DOHH2 (cell line): Measurements from ENCODE around the gene C19orf47.

Experiments
- EZH2phosphoT487 ChIP-seq: fragments of 200-600 bp; sonication (generic); IDR thresholded peaks from 2 replicates; pipeline ENCODE4 v1.6.1; 2017; ENCODE audit warnings: borderline replicate concordance, mild to moderate bottlenecking, antibody characterized with exemption, low read length, moderate library complexity, mixed read lengths
- TF ChIP-seq, protein P1 (sequence below): fragments of 200-600 bp; sonication (generic); IDR thresholded peaks from one replicate; pipeline ENCODE4 v1.5.1; 2014; ENCODE audit warnings: antibody characterized with exemption, mild to moderate bottlenecking, low read depth, low read length; ENCODE audit not compliant: poor library complexity, severe bottlenecking

DNA sequence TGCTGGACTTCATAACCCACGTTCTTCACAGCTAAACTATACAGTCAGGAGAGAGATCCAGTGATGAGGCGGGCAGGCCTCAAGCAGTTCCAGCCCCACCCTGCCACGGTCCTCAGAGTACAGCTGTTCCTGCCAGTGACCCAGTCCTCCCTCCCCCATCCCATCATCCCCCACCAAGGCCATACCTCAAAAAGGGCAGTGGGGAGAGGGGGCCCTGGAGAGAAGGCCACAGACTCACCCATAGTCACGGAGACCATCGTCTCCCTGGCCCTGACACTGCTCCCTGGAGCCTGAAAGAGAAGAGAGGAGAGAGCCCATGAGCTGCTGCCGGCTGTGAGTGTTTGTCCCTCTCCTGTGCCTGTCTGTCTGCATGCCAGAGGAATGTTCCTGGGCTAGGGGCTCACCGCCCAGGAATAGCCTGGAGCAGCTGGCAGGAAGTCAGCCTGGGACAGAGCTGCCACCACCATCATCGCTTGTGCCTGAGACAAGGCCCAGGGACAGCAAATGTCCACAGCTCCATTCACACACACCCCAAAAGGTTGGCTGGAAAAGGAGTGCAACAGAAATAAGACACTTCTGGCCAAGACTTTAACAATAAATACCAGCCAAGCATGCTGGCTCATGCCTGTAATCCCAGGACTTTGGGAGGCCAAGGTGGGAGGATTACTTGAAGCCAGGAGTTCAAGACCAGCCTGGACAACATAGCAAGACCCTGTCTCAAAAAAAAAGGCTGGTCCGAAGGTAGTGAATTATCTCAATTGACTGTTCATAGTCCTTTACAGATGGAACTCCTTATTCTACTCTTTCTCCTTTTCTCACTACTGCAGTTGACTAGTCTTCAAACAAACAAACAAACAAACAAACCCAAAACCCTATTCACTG, 6.4 kb downstream of the C19orf47 start:
- no peak for TF ChIP-seq EZH2phosphoT487
- TF ChIP-seq, protein P1, sequence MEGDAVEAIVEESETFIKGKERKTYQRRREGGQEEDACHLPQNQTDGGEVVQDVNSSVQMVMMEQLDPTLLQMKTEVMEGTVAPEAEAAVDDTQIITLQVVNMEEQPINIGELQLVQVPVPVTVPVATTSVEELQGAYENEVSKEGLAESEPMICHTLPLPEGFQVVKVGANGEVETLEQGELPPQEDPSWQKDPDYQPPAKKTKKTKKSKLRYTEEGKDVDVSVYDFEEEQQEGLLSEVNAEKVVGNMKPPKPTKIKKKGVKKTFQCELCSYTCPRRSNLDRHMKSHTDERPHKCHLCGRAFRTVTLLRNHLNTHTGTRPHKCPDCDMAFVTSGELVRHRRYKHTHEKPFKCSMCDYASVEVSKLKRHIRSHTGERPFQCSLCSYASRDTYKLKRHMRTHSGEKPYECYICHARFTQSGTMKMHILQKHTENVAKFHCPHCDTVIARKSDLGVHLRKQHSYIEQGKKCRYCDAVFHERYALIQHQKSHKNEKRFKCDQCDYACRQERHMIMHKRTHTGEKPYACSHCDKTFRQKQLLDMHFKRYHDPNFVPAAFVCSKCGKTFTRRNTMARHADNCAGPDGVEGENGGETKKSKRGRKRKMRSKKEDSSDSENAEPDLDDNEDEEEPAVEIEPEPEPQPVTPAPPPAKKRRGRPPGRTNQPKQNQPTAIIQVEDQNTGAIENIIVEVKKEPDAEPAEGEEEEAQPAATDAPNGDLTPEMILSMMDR = no peak
